DOHH2 (cell line): ENCODE results near the gene ALG9.

Source experiments
- H3F3A ChIP-seq: fragments of 200-600 bp; sonication (generic), shearing (Covaris generic); 2 replicates; pipeline ENCODE4 v1.6.0; 2016; ENCODE audit warnings: antibody characterized with exemption, mild to moderate bottlenecking; ENCODE audit not compliant: control insufficient read depth, insufficient read depth
- H3K27ac ChIP-seq: fragments of 200-600 bp; sonication (generic); 2 replicates; pipeline ENCODE4 v1.5.1; 2014; ENCODE audit warnings: low read depth, mild to moderate bottlenecking, low read length, moderate library complexity
- H3K27me3 ChIP-seq: fragments of 200-600 bp; sonication (generic); 2 replicates; pipeline ENCODE4 v1.6.1; 2014; ENCODE audit warnings: mild to moderate bottlenecking, low read length, mixed read lengths; ENCODE audit not compliant: control insufficient read depth
- H3K36me3 ChIP-seq: fragments of 200-600 bp; sonication (generic); 2 replicates; pipeline ENCODE4 v1.6.1; 2014; ENCODE audit warnings: mild to moderate bottlenecking, low read length, moderate library complexity, mixed read lengths; ENCODE audit not compliant: control insufficient read depth
- H3K4me1 ChIP-seq: fragments of 200-600 bp; sonication (generic); 2 replicates; pipeline ENCODE4 v1.6.1; 2014; ENCODE audit warnings: mild to moderate bottlenecking, low read length, mixed read lengths; ENCODE audit not compliant: control insufficient read depth
- H3K4me2 ChIP-seq: fragments of 200-600 bp; sonication (generic); 2 replicates; pipeline ENCODE4 v1.6.0; 2014; ENCODE audit warnings: mild to moderate bottlenecking, low read length, moderate library complexity
- H3K4me3 ChIP-seq: fragments of 200-600 bp; sonication (generic); 2 replicates; pipeline ENCODE4 v1.5.1; 2014; ENCODE audit warnings: mild to moderate bottlenecking, low read length, mixed read lengths
- H3K79me2 ChIP-seq: fragments of 200-600 bp; sonication (generic); 2 replicates; pipeline ENCODE4 v1.6.1; 2014; ENCODE audit warnings: mild to moderate bottlenecking, low read length, mixed read lengths; ENCODE audit not compliant: control insufficient read depth
- H3K9me2 ChIP-seq: fragments of 200-600 bp; sonication (generic); replicated peaks from 2 replicates; pipeline ENCODE4 v1.6.1; 2014; ENCODE audit warnings: mild to moderate bottlenecking, low read length, mixed read lengths; ENCODE audit not compliant: control insufficient read depth
- H3K9me3 ChIP-seq: fragments of 200-600 bp; sonication (generic); 2 replicates; pipeline ENCODE4 v1.6.1; 2014; ENCODE audit warnings: antibody characterized with exemption, low read length, mixed read lengths; ENCODE audit not compliant: control insufficient read depth, insufficient read depth
- H4K20me1 ChIP-seq: fragments of 200-600 bp; sonication (generic); 2 replicates; pipeline ENCODE4 v1.6.0; 2014; ENCODE audit warnings: low read depth, mild to moderate bottlenecking, antibody characterized with exemption, low read length, moderate library complexity; ENCODE audit not compliant: control insufficient read depth, insufficient read depth
- EZH2phosphoT487 ChIP-seq: fragments of 200-600 bp; sonication (generic); IDR thresholded peaks from 2 replicates; pipeline ENCODE4 v1.6.1; 2017; ENCODE audit warnings: borderline replicate concordance, mild to moderate bottlenecking, antibody characterized with exemption, low read length, moderate library complexity, mixed read lengths
- TF ChIP-seq, protein P1 (sequence below): fragments of 200-600 bp; sonication (generic); IDR thresholded peaks from one replicate; pipeline ENCODE4 v1.5.1; 2014; ENCODE audit warnings: antibody characterized with exemption, mild to moderate bottlenecking, low read depth, low read length; ENCODE audit not compliant: poor library complexity, severe bottlenecking

Gene ALG9

GRCh38 chr11:111765984-111766833 is 105.2 kb downstream of the ALG9 start, which contains the start of gene PPP2R1B:
TSS of gene PPP2R1B (minus strand) at chr11:111766389. CDS start at chr11:111766361, 28 bp downstream.
- H3K79me2 ChIP-seq: peaks cover 35% of the 10 kb centered on the region
- peaks cover 46% of the 10 kb centered on the region for H3K36me3 ChIP-seq
- peak within 1 kb of the TSS; percentile 99 for H3K4me3 ChIP-seq
- H3K4me1 ChIP-seq: peaks cover 22% of the 10 kb centered on the region
- no peaks in the 10 kb centered on the region for H4K20me1 ChIP-seq
- peak within 1 kb of the TSS; percentile 87 for H3K4me2 ChIP-seq
- H3F3A ChIP-seq: no peaks in the 10 kb centered on the region
- no peaks in the 10 kb centered on the region for H3K9me2 ChIP-seq
- no peaks in the 10 kb centered on the region for H3K27me3 ChIP-seq
- no peaks in the 10 kb centered on the region for H3K9me3 ChIP-seq
- peak within 1 kb of the TSS; percentile 27; the same call in 1 of the 2 replicates for H3K27ac ChIP-seq
- TF ChIP-seq, protein P1, sequence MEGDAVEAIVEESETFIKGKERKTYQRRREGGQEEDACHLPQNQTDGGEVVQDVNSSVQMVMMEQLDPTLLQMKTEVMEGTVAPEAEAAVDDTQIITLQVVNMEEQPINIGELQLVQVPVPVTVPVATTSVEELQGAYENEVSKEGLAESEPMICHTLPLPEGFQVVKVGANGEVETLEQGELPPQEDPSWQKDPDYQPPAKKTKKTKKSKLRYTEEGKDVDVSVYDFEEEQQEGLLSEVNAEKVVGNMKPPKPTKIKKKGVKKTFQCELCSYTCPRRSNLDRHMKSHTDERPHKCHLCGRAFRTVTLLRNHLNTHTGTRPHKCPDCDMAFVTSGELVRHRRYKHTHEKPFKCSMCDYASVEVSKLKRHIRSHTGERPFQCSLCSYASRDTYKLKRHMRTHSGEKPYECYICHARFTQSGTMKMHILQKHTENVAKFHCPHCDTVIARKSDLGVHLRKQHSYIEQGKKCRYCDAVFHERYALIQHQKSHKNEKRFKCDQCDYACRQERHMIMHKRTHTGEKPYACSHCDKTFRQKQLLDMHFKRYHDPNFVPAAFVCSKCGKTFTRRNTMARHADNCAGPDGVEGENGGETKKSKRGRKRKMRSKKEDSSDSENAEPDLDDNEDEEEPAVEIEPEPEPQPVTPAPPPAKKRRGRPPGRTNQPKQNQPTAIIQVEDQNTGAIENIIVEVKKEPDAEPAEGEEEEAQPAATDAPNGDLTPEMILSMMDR: no peak
- TF ChIP-seq EZH2phosphoT487: no peak

DNA sequence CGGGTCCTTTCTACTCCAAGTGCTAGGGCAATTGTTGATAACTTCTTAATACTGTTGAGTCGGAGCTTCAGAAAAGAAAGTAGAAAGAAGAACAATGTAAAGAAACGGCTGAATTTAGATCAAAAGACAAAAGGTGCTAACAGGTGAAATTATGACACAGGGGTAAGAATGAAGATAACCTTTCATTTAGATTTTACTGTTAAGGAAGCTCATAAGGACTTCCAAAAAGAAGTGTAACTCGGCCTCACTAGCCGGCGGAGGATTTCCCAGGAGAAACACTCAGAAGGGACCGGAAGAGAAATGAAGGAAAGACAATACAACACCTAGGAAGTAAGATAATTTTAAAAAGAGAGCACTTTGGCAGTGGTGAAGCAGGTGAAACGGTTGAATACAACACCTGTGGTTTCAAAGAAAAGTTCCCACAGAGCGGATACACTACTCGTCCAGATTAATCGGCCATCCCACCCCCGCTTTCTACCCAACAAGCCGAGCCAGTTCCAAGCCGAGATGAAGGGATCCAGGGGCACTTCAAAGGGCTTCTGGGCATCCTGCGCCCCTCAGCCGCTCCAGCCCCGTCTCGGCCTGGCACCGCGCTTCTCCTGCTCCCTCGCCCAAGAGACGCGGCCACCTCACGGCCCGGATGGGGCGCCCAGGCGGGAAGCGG is 105.9 kb downstream of the ALG9 start:
- H3K36me3 ChIP-seq: peaks cover 54% of the 10 kb centered on the region
- H3K4me1 ChIP-seq: peaks cover 22% of the 10 kb centered on the region
- TF ChIP-seq, protein P1: no peak
- no peak for TF ChIP-seq EZH2phosphoT487
- peak overlapping the region; percentile 27; the same call in 1 of the 2 replicates for H3K27ac ChIP-seq
- H3K4me3 ChIP-seq: peak overlapping the region; percentile 99
- H3K4me2 ChIP-seq: peak overlapping the region; percentile 87
- H3F3A ChIP-seq: no peaks in the 10 kb centered on the region
- peaks cover 35% of the 10 kb centered on the region for H3K79me2 ChIP-seq
- H4K20me1 ChIP-seq: no peaks in the 10 kb centered on the region
- H3K9me2 ChIP-seq: no peaks in the 10 kb centered on the region
- no peaks in the 10 kb centered on the region for H3K9me3 ChIP-seq
- no peaks in the 10 kb centered on the region for H3K27me3 ChIP-seq

DNA sequence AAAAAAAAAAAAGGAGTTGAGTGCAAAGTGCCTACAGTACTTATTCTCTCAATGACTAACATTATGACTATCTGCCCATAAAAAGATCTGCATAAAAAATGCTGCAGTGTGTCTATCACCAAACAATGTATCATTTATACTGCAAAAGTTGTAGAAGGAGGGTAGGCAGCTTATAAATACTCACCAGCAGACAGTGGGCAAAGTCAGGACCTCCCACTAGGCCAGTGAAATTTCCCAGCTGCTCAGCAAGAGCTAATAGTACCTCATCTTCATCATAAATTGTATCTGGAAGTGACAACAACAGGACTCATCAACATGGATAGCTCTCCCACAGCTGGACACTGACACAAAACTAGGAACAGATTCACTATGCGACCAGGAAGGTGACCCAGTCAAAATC is 106.8 kb downstream of the ALG9 start:
- Histone ChIP-seq H3K4me1 (peaks cover 22% of the 10 kb centered on the region), H3K27ac (no peak overlapping the region), H4K20me1 (no peaks in the 10 kb centered on the region), H3K27me3 (no peaks in the 10 kb centered on the region), H3K36me3 (peaks cover 62% of the 10 kb centered on the region), H3K9me3 (no peaks in the 10 kb centered on the region), H3F3A (no peaks in the 10 kb centered on the region), H3K4me3 (peak overlapping the region; percentile 99), H3K79me2 (peaks cover 35% of the 10 kb centered on the region), H3K4me2 (peak overlapping the region; percentile 87), H3K9me2 (no peaks in the 10 kb centered on the region)
- TF ChIP-seq, protein P1: no peak
- no peak for TF ChIP-seq EZH2phosphoT487
